ENCODE measurements around the gene MGAT5B. TPM values are rescaled to one million over a fixed set of nuclear protein-coding genes. Genes with fewer than 3 reads are reported as not detected.

MGAT5B gene
- total and polyA plus RNA-seq, 10 donors = 0.02 to 2.0 (median 0.75) TPM

DNA sequence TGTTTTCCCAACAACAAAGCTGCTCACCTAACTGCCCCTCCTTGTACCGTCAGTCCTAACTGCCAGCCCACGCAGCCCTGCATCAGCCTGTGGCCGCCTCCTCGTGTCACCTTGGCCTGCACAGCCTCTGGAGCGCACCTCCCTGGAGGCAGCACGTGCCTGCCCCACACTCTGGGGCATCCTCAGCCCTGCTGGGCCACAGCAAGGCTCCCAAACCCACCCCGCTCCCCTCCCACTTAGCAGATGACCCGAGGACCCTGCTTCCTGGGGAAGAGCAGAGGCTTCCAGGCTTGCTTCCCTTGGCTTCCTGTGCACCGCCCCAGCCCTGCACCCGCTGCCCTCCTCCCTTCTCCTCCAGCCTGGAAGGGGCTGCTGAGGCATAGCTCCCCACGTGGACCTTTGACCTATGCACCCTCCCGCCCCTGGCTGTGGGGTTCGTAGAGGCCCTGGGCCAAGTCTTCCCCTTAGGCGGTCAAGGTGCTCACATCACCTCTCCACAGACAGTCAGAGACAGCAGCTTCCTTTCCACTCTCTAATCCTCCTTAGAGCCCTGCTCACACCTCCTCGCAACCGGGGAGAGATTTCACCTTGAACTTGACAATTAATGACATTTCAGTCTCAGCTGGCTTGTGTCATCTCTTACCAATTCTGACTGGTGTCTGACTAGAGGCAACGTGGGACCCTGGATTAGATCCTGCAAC lies 115.0 kb downstream of the MGAT5B start:
- no peaks in the 10 kb centered on the region for H3K36me3 ChIP-seq
- no peak for DNase-seq

DNA sequence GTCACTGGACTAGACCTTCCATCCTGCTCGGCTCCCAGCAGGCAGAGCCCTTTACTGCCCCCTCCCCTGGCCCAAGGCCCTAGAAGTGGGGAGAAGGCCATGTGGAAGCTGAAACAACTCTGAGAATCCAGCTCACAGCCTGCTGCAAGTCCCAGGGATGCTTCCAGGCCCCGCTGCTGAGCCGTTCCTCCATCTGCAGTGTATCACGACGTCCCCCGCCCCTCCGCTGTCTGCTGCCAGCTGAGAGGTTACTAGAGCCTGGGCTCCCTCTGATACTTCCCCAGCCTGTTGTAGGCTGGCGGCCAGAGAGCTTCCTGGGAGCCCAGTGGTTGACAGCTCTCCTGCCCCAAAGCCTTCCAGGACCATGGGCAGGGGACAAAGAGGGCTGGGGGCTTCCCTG lies 118.2 kb downstream of the MGAT5B start:
- Histone ChIP-seq H3K4me1 (peaks cover 6 to 19% (median 17%) of the 10 kb centered on the region in 6 donors), H3K4me3 (no peak overlapping the region), H3K36me3 (no peaks in the 10 kb centered on the region), H3K9me3 (no peaks in the 10 kb centered on the region), H3K27ac (no peak overlapping the region), H3K27me3 (replicated peaks in 1 of 7) (peaks cover 0 to 35% (median 0%) of the 10 kb centered on the region in 7 donors)
- no peak for TF ChIP-seq POLR2A (IDR thresholded peaks at IDR 0.05)
- 66 to 91% (median 85%) methylated on average over 4 to 8 of the region's 8 CpGs for WGBS, 5 donors
- intact Hi-C loops (cut with DNase I; ENCODE audit: low total_unique reads) = no loop called here
- DNase-seq = no peak

More for the DNA sequence above, 115.0 kb downstream of the MGAT5B start:
- Histone ChIP-seq H3K27ac (peak overlapping the region in 1 of 8 donors; percentile 29), H3K27me3 (replicated peaks in 1 of 7) (peaks cover 0 to 38% (median 0%) of the 10 kb centered on the region in 7 donors), H3K4me1 (peaks cover 6 to 19% (median 17%) of the 10 kb centered on the region in 6 donors), H3K9me3 (peaks cover 0 to 7% (median under 1%) of the 10 kb centered on the region in 8 donors), H3K4me3 (no peak overlapping the region)
- intact Hi-C loops (cut with DNase I; ENCODE audit: low total_unique reads) = no loop called here
- 45 to 73% (median 62%) methylated on average over 9 to 17 of the region's 17 CpGs for WGBS, 5 donors
- TF ChIP-seq POLR2AphosphoS5 (IDR thresholded peaks at IDR 0.05) (peak in 2 of 3 donors; percentile 30 to 49), CTCF (IDR thresholded peaks at IDR 0.05 in 8 of 11, conservative IDR thresholded peaks at IDR 0.05 in 3 of 11) (no peak)

- no peak overlapping the region for H3K27ac ChIP-seq
- peaks cover 6 to 12% (median 11%) of the 10 kb centered on the region in 6 donors for H3K4me1 ChIP-seq
- H3K9me3 ChIP-seq = no peaks in the 10 kb centered on the region
- H3K27me3 ChIP-seq (replicated peaks in 1 of 7) = peaks cover 0 to 30% (median 0%) of the 10 kb centered on the region in 7 donors
- no peak for TF ChIP-seq POLR2A (IDR thresholded peaks at IDR 0.05)
- no peak for TF ChIP-seq POLR2AphosphoS5 (IDR thresholded peaks at IDR 0.05)
- TF ChIP-seq CTCF (IDR thresholded peaks at IDR 0.05 in 8 of 11, conservative IDR thresholded peaks at IDR 0.05 in 3 of 11) = no peak
- no peak overlapping the region for H3K4me3 ChIP-seq
- WGBS, 5 donors = 61 to 83% (median 70%) methylated on average over 10 to 15 of the region's 15 CpGs
- no peak for DNase-seq
- intact Hi-C loops (cut with DNase I; ENCODE audit: low total_unique reads) = no loop called here
- H3K36me3 ChIP-seq = no peaks in the 10 kb centered on the region
Measured at GRCh38 chr17:76987486-76988093, 119.4 kb downstream of the MGAT5B start.

- Histone ChIP-seq H3K36me3 (no peaks in the 10 kb centered on the region), H3K4me1 (peaks cover 0 to 1% (median 0%) of the 10 kb centered on the region in 6 donors), H3K9me3 (no peaks in the 10 kb centered on the region), H3K4me3 (no peak overlapping the region), H3K27ac (no peak overlapping the region), H3K27me3 (replicated peaks in 1 of 7) (peaks cover 0 to 21% (median 0%) of the 10 kb centered on the region in 7 donors)
- intact Hi-C loops (cut with DNase I; ENCODE audit: low total_unique reads) = no loop called here
- WGBS, 5 donors = 87 to 96% (median 94%) methylated on average over 13 of the region's 13 CpGs
- DNase-seq = peak; percentile 46
- TF ChIP-seq CTCF (IDR thresholded peaks at IDR 0.05 in 8 of 11, conservative IDR thresholded peaks at IDR 0.05 in 3 of 11) (no peak), POLR2AphosphoS5 (IDR thresholded peaks at IDR 0.05) (no peak), POLR2A (IDR thresholded peaks at IDR 0.05) (no peak)
Measured at GRCh38 chr17:76988796-76989195, 120.6 kb downstream of the MGAT5B start.
